ENCODE data around the gene RNF208. TPM values are rescaled to one million over a fixed set of nuclear protein-coding genes. Genes with fewer than 3 reads are reported as not detected.

RNF208 gene
- polyA plus RNA-seq, 1 donor from 2014 or later, result 1.5 TPM

DNA sequence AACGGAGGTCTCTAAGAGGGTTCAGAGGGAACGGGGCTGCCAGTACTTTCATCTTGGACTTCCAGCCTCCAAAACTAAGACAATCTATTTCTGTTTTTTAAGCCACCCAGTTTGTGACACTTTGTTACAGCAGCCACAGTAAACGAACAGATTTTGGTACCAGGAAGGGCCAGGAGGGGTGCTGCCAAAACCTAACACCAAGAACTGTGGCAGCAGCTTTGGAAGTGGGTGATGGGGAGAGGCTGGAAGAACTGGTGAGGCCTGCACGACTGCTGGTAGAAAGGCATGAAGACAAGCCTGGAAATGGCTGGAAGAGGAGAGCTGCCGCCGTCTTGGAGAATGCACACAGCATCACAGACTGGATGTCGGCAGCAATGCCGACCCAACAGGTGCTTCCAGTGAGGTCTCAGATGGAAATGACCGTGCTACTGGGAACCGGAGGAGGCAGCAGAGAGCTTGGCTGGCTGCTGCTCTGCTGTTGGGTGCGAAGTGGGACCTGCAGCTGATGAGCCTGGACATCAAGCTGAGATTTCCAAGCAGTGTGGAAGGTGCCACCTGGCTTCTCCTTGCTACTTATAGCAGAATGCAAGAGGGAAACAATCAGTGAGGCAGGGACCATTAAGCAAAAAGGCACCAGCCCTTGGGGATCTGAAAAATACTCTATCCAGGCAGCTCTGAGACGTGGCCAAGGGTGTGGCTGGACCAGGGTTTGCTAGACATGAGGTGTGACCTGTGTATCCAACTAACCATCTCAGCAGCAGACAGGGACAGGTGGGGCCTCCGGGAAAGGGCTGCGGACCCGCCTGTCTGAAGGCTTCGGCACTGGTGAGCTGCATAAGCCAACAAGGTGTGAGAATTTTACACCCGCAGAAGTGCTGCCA is 45.5 kb downstream of the RNF208 start:
- Histone ChIP-seq H4K20me1 (ENCODE audit: insufficient read depth) (no peaks in the 10 kb centered on the region), H3K27ac (ENCODE audit: low read length) (no peak overlapping the region), H3K4me2 (ENCODE audit: low read length) (no peak overlapping the region), H3K9me3 (ENCODE audit: low read length) (no peaks in the 10 kb centered on the region), H2AFZ (ENCODE audit: low read depth, low read length) (no peak overlapping the region), H3K27me3 (ENCODE audit: insufficient read depth, low read depth, low read length) (no peaks in the 10 kb centered on the region), H3K9me2 (ENCODE audit: insufficient read depth, low read length) (no peaks in the 10 kb centered on the region), H3K79me2 (replicated peaks; ENCODE audit: insufficient read depth, low read length) (no peaks in the 10 kb centered on the region), H3K9ac (ENCODE audit: low read length) (no peak overlapping the region), H3F3A (ENCODE audit: insufficient read depth, low read length, poor library complexity, severe bottlenecking) (no peaks in the 10 kb centered on the region), H3K36me3 (ENCODE audit: insufficient read depth, low read length) (no peaks in the 10 kb centered on the region), H3K4me3 (ENCODE audit: low read length) (no peak overlapping the region)
- TF ChIP-seq MXI1 (conservative IDR thresholded peaks at IDR 0.05; ENCODE audit: poor library complexity, severe bottlenecking) (no peak), TAF1 (IDR thresholded peaks at IDR 0.05; ENCODE audit: low read depth) (no peak), RAD21 (conservative IDR thresholded peaks at IDR 0.05) (no peak), EZH2 (IDR thresholded peaks at IDR 0.05; ENCODE audit: borderline replicate concordance, insufficient read depth, low read length, poor library complexity, severe bottlenecking) (no peak), EP300 (conservative IDR thresholded peaks at IDR 0.05; ENCODE audit: poor library complexity, severe bottlenecking) (no peak), SMC3 (conservative IDR thresholded peaks at IDR 0.05; ENCODE audit: poor library complexity) (no peak), POLR2AphosphoS5 (IDR thresholded peaks at IDR 0.05) (no peak)
- TF ChIP-seq, protein P1, sequence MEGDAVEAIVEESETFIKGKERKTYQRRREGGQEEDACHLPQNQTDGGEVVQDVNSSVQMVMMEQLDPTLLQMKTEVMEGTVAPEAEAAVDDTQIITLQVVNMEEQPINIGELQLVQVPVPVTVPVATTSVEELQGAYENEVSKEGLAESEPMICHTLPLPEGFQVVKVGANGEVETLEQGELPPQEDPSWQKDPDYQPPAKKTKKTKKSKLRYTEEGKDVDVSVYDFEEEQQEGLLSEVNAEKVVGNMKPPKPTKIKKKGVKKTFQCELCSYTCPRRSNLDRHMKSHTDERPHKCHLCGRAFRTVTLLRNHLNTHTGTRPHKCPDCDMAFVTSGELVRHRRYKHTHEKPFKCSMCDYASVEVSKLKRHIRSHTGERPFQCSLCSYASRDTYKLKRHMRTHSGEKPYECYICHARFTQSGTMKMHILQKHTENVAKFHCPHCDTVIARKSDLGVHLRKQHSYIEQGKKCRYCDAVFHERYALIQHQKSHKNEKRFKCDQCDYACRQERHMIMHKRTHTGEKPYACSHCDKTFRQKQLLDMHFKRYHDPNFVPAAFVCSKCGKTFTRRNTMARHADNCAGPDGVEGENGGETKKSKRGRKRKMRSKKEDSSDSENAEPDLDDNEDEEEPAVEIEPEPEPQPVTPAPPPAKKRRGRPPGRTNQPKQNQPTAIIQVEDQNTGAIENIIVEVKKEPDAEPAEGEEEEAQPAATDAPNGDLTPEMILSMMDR (IDR thresholded peaks at IDR 0.05; ENCODE audit: poor library complexity, severe bottlenecking), result no peak
- TF ChIP-seq, protein P2, sequence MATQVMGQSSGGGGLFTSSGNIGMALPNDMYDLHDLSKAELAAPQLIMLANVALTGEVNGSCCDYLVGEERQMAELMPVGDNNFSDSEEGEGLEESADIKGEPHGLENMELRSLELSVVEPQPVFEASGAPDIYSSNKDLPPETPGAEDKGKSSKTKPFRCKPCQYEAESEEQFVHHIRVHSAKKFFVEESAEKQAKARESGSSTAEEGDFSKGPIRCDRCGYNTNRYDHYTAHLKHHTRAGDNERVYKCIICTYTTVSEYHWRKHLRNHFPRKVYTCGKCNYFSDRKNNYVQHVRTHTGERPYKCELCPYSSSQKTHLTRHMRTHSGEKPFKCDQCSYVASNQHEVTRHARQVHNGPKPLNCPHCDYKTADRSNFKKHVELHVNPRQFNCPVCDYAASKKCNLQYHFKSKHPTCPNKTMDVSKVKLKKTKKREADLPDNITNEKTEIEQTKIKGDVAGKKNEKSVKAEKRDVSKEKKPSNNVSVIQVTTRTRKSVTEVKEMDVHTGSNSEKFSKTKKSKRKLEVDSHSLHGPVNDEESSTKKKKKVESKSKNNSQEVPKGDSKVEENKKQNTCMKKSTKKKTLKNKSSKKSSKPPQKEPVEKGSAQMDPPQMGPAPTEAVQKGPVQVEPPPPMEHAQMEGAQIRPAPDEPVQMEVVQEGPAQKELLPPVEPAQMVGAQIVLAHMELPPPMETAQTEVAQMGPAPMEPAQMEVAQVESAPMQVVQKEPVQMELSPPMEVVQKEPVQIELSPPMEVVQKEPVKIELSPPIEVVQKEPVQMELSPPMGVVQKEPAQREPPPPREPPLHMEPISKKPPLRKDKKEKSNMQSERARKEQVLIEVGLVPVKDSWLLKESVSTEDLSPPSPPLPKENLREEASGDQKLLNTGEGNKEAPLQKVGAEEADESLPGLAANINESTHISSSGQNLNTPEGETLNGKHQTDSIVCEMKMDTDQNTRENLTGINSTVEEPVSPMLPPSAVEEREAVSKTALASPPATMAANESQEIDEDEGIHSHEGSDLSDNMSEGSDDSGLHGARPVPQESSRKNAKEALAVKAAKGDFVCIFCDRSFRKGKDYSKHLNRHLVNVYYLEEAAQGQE (IDR thresholded peaks at IDR 0.05; ENCODE audit: borderline replicate concordance), result no peak

DNA sequence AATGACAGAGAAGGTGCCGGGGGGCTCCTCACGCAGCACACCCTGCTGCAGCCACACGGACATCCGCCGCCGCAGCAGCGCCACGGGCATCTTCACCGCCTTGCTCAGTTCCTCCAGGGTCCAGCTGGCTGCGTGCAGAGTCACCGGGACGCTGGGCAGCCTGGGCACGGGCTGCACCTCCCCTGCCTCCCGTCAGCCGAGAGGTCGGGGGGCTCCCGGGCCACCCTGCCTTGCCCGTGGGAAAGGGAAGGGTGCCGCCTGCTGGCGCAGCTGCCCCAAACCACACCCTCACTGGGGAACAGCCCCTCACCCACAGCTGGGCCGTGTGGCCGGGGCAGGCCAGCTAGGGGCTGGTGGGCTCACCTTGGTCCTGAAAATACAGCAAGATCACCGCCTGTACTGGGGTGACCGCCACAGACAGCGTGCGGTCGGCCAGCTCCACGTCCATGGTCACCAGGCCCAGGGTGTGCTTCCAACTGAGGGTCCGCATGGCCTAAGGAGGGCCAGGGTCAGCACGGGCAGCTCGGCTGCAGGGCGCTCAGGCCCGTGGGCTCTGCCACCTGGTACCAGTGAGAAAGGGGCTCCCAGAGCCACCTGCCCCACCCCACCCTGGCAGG is 46.6 kb downstream of the RNF208 start:
- H3K9me3 ChIP-seq (ENCODE audit: low read length), result no peaks in the 10 kb centered on the region
- no peak overlapping the region for H3K27ac ChIP-seq (ENCODE audit: low read length)
- TF ChIP-seq MXI1 (conservative IDR thresholded peaks at IDR 0.05; ENCODE audit: poor library complexity, severe bottlenecking), result no peak
- TF ChIP-seq EP300 (conservative IDR thresholded peaks at IDR 0.05; ENCODE audit: poor library complexity, severe bottlenecking), result no peak
- TF ChIP-seq, protein P1 (IDR thresholded peaks at IDR 0.05; ENCODE audit: poor library complexity, severe bottlenecking), result no peak
- TF ChIP-seq SMC3 (conservative IDR thresholded peaks at IDR 0.05; ENCODE audit: poor library complexity), result no peak
- TF ChIP-seq EZH2 (IDR thresholded peaks at IDR 0.05; ENCODE audit: borderline replicate concordance, insufficient read depth, low read length, poor library complexity, severe bottlenecking), result no peak
- TF ChIP-seq TAF1 (IDR thresholded peaks at IDR 0.05; ENCODE audit: low read depth), result no peak
- TF ChIP-seq POLR2AphosphoS5 (IDR thresholded peaks at IDR 0.05), result no peak
- TF ChIP-seq RAD21 (conservative IDR thresholded peaks at IDR 0.05), result no peak
- TF ChIP-seq, protein P2 (IDR thresholded peaks at IDR 0.05; ENCODE audit: borderline replicate concordance), result no peak
- no peaks in the 10 kb centered on the region for H3K36me3 ChIP-seq (ENCODE audit: insufficient read depth, low read length)
- no peaks in the 10 kb centered on the region for H3F3A ChIP-seq (ENCODE audit: insufficient read depth, low read length, poor library complexity, severe bottlenecking)
- no peaks in the 10 kb centered on the region for H3K79me2 ChIP-seq (replicated peaks; ENCODE audit: insufficient read depth, low read length)
- peaks cover 5% of the 10 kb centered on the region for H3K27me3 ChIP-seq (ENCODE audit: insufficient read depth, low read depth, low read length)
- no peaks in the 10 kb centered on the region for H4K20me1 ChIP-seq (ENCODE audit: insufficient read depth)
- no peak overlapping the region for H3K4me2 ChIP-seq (ENCODE audit: low read length)
- H3K9ac ChIP-seq (ENCODE audit: low read length), result no peak overlapping the region
- no peak overlapping the region for H2AFZ ChIP-seq (ENCODE audit: low read depth, low read length)
- no peaks in the 10 kb centered on the region for H3K9me2 ChIP-seq (ENCODE audit: insufficient read depth, low read length)
- no peak overlapping the region for H3K4me3 ChIP-seq (ENCODE audit: low read length)
